T-helper 2 cell treated with Interferon-gamma antibody and Interleukin-4, amounts not matched to agents 100 ng/mL and 5 ng/mL, for 36 hours (primary cell): ENCODE results near the gene IGLON5. TPM values are rescaled to one million over a fixed set of nuclear protein-coding genes. Genes with fewer than 3 reads are reported as not detected.

Source experiments
- intact Hi-C: fragments of 100-400 bp; cut with micrococcal nuclease; formaldehyde crosslinking; loops from one replicate; pipeline ENCODE4 v1.15.1; 2023
- total RNA-seq: library from RNA; stranded (reverse); gene quantifications from 2 replicates; pipeline ENCODE4 v1.2.3, GENCODE V29; 2022

The IGLON5 gene
- not detected in 2 replicates for total RNA-seq

DNA sequence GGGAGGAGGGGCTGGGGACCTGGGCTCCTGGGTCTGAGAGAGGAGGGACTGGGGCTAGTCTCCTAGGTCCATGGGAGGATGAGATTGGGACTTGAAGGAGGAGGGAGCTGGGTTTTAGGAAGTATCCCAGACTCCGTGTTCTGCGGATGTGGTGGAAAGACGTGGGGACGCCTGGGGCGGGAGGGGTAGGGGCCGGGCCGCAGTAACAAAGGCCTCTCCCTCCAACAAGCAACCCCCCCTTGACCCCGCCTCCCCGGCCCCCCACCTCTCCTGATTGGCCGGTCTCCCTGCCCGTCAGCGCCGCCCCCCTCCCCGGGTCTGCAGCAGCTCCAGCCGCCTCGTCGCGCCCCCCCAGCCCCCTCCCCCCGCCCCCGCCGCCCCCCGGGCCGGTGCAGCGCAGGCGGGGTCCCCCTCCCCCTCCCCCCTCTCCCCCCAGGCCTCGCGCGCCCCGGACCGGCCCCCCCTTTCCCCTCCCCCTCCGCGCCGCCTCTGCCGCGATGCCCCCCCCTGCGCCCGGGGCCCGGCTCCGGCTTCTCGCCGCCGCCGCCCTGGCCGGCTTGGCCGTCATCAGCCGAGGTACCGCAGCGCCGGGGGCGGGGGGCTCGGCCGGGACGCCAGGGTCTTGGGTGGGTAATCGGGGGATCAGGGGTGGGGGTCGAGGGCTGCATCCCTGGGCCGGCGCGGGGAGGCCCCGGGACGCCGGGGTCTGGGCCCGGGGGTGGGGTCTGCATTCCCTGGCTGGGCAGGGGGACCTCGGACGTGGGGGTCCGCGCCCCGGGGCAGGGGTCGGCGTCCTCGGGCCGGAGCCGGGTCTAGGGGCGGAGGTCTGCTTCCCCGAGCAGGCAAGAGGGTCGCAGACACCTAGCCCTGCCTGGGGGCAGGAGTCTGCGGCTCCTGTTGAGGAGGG, at the start of gene IGLON5:
IGLON5 (plus strand) TSS at position 294 of the 907 bp plus-strand sequence; CDS start at position 498, 204 bp downstream.
- intact Hi-C loops, result no loop called here

DNA sequence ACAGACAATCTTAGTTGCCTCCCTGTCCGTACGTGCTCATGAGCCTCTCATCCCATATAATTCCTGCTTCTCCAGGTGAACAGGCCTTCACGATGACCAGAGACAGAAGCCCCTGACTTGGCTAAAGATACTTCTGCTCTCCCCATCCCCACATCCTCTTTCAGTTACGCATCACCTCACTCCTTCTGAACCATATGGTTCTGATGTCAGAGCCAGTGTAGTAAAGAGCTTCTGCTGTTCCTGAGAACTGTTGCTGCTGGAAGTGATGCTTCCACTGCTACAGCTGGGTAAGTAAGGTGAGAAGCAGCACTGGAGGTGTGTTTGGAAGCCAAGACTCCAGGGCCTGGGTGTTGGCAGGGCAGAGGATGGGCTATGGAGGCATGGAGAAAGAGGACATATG, 47.6 kb upstream of the IGLON5 start:
- intact Hi-C loops, result no loop called here

DNA sequence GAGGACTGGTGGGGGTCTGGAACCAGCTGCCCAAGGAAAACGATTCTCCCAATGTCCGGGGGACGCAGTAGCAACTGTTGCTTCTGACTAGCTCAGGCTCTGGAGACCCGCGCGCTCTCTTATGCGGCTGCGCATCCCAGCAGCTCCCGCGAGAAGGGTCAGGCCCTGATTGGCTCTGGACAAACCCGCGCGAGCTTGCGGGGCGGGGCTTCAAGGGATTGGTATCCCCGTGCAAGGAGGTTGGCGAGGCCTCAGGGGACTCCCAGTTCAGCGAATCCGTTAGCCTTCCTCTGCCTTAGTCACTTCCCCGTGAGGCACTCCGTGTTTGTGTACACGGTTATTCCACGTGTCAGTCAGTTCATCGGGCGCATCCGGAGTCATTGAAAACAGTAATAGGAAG, 40.4 kb upstream of the IGLON5 start:
- intact Hi-C loops, result no loop called here

DNA sequence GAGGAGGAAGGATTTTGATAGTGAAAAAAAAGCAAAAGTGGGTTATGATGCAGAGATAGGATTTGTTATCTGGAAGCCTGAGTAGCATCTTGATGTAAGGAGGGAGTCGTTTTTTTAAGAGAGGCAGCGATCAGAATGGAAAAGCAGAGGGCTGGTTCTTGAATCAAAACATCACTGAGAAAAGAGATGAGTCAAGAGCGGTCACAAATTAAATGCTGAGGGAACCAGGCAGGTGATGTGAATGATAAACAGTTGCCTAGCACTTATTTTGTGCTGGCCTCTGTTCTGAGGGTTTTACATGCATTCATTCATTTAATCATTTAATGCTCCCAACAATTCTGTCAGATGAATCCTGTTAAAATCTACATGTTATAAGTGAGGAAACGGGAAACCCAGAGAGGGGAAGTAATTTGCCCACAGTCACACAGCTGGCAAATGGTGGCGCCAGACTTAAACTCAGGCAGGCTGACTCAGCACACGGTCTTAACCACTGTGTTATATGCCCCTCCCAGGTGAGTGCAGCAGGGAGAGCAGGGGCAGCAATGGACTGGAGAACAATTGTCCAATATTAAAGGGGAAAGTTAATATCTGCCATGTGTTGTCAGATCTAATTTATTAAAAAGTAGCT, 39.1 kb upstream of the IGLON5 start:
- intact Hi-C loops, result no loop called here

DNA sequence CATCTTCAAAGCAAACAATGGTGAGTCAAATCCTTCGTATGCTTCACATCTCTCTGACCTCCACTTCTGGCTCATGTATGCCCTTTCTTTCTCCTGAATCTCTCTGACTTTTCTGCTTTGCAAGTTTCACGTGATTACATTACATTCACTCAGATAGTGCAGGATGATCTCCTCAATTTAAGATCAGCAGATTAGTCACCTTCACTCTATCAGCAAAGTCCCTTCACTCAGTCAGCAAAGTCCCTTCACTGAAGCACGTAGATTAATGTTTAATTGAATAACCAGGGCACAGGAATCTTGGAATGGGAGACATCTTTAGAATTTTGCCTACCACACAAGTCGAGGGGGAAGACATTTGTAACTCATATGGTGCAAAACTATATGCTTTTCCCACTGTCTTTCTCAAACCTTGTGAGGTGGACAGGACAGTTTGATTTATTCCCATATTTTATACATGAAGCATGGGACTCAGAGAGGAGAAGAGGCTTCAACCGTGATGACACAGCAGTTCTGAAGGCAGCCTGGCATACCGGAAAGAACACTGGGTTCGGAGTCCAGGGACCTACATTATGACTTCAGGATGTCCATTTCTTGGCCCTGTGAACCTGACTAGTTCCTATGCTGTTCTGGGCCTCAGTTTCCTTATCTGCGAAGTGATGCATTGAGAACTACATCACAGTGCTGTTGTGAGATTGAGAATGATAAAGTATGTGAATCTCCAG, 37.2 kb upstream of the IGLON5 start:
- intact Hi-C loops, result no loop called here

DNA sequence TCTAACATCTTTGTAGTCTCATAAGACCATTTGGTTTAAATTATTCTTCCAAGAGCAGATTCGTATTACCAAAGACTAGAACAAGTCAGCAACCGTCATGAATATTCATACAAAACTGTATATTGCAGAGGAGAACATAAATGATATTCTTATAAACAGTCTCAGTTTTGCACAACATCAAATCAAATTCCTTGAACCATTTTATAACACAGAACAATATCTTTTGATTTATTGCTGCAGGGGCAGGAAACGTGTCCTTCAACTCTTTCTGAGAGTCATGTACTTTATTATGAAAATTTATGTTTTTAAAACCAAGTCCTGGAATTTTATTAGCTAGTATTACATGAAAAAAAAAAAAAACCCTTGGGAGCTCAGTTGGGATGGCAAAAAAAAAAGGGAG, 34.3 kb upstream of the IGLON5 start:
- intact Hi-C loops, result no loop called here

DNA sequence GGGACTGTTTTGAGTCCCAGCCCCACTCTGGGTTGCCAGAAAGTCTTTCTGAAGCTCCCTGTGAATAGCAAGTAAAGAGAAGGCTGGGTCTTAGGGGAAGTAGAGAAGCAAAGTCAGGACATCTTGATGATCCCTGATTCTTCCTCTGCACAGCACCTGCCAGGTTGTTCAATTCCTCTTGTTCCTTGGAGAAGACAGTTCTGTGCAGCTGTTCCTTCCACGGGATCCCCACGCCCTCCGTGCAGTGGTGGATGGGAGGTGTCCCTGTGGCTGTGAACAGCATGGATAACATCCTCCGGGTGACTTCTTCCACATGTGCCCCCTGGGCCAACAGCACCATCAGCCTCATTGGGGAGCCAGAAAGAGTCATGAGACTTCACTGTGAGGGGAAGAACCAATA, 29.1 kb upstream of the IGLON5 start:
- intact Hi-C loops, result no loop called here

DNA sequence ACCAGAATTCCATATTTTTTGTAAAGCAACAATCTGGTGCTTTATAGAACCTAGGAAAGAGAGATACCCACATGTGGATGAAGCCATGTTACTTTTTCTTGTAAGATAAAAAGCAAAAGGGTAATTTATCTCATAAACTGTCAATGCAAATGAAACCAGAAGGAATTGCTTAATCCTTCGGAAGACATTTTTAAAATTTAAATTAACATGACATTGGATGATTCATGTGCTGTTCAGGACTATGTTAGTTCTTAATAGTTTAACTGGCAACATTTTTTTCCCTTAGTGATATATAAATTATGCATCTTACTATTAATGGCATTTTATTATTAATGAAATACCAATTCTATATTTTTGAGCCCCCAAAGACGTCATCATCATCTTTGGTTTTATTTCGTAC, 25.8 kb upstream of the IGLON5 start:
- intact Hi-C loops, result no loop called here

DNA sequence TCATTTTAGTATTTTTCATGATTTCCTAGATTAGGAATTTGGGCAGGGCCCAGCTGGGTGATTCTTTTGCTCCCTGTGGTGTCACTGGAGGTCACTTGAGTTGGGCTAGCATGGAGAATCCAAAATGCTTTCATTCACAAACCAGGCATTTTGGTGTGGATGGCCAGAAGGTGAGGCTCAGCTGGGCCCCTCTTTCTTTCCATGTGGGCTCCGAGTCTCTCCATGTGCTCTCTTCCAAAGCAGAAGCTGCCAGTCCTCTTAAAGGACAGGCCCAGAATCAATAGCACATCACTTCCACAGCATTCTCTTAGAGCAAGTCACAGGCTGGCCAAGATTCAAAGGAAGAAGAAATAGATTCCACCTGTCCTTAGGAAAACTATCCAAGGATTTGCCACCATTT, 21.8 kb upstream of the IGLON5 start:
- intact Hi-C loops, result no loop called here

DNA sequence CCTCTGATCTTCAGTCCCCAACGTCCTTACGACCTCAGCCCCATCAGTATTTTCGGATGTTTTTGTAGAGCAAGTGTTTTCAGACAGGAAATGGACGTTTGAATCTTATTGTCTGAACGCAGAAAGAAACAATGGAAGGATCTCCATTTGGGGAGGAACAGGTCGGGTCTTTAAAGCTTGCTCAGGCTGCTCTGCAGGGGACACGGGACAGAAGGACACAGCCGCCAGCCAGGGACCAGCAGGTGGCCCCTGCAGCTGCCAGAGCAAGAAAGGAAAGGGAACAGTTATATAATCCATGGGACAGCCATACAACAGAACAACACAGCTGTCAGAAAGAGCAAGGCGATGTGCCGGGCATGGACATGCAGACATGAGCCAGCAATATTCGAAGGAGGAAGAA, 18.5 kb upstream of the IGLON5 start:
- intact Hi-C loops, result no loop called here

DNA sequence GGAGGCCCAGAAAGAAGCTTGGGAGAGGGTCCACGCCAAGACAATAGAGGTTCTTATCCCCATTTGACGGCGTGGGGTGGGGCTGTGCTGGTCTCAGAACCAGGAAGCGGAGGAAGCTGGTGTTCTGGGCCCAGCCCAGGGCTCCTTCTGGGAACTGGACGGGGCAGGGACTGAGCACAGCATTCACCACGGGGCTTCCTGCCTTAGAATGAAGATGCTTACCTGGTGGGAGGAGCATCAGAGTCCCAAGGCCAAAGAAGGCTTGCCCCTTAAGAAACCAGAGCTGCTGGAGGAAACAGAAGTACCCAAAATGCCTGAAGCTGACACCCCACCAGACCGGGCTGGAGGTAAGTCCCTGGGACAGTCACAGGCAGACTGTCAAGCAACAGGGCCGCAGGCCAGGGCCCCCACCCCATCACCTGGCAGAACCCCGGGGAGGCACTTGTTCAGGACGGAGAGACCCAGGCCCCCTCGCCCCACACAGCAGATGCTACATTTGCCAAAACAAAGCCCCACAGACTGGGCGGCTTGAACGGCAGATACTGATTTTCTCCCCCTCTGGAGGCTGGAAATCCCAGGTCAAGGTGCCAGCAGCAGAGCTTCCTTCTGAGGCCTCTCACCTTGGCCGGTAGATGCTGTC, 17.8 kb upstream of the IGLON5 start:
- intact Hi-C loops, result no loop called here

DNA sequence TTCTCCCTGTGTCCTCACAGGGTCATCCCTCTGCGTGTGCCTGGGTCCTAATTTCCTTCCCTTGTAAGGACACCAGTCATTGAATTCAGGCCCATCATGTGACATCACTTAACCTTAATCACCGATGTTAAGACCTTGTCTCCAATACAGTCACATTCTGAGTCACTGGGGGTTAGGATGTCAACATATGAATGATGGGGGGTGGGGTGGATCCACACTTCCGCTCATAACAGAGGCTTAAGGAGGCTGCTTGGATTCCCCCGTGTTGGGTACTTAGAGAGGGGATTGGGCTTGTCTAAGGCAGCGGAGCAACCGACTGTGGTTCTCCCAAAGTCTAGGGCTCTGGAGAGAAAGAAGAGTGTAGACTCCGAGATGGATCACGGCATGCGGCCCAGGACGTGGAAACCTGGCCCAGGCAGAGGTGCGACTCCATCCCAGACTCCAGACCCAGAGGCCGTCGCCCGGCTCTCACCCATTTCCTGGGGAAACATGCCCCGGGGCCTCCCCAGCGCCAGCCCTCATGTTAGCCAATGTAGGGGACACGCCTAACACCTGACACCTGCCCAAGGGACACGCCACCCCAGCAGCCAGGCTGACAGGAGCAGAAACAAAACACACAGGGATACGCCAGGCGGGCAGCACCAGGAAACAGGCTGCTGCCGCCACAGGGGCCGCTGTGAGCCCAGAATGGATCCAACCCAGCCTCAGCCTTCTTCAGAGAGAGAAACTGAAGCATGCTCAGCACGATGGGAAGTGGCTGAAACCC, 17.1 kb upstream of the IGLON5 start:
- intact Hi-C loops, result no loop called here

DNA sequence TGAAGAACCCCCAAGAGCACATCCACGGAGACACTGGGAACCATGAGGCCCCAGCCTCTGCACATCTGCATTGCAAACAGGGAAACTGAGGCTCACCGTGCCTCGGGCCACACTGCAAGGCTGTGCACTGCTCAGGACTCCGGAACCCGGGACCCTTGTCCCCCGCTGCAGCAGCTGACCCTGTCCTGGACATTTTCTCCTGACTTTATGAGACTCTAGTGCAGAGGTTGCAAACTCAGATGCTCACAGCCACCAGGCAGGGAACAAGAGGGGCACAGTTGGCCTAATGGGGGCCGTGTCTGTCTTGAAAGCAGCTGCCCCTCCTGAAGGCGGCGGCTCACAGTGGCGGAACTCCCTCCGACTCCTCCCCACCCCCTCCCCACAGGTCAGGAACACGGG, 16.5 kb upstream of the IGLON5 start:
- intact Hi-C loops, result no loop called here

DNA sequence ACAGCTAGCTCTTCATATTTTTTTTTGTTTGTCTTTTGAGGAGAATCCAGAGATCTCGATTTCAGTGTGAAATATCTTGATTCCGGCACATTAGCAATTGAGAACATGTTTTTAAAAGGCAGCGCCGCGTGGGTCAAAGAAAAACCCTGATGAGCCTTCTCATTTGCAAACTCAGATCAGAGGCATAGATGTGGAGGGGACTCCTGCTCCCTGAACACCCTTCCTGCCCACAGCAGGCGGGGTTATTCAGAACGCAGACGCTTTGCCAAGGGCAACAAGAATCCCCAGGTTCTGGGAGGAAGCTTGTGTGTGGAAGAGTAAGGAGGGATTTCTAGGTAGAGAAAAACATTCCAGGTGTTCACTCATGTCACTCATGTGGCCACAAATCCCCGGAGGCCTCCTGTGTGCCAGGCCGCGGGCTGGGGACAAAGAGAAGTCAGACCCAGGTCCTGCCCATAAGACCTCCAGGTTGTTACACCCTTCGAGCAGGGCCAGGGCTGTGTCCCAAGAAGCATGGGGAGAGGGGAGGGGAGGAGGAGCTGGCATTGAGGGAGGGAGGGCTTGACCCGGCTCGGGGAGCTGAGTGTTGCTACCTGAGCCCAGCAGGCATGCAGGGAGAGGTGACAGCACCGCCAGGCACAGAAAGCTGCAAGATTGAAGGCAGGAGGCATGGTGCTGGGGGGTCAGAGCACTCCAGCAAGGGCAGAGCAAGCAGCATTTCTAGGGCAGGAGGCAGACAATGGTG, 15.9 kb upstream of the IGLON5 start:
- intact Hi-C loops, result no loop called here

DNA sequence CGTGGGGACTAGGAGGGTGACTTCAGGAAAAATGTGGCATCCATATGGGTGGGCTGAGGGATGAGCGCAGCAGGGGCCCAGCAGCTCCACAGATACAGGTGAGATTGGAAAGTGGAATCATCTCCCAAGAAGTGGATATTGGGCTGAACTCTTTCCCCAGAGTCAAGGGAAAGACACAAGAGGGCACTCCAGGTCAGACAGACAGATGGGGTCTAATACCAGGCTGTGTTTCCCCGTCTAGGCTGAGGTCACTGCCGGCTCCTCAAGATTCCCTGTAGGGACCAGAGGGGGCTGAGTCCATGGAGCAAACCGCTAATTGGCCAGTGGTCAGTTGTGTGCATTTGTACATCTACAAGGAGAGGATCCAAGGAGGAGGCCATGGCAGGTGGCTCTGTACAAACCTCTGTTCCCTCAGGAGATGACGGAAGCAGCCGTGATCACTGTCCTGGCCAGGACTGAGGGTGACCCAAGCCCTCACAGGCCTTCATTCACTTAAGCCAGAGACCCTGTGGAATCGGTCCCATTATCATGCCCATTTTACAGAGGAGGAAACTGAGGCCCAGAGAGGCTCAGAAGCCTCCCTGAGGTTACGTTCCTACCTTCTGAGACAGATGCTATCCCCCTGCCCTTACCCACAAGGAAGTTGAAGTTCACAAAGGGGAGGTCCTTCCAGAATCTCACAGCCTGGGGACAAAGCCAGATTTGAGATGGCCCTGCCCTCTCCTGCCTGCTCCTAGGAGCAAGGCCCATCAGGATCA, 14.9 kb upstream of the IGLON5 start:
- intact Hi-C loops, result no loop called here

DNA sequence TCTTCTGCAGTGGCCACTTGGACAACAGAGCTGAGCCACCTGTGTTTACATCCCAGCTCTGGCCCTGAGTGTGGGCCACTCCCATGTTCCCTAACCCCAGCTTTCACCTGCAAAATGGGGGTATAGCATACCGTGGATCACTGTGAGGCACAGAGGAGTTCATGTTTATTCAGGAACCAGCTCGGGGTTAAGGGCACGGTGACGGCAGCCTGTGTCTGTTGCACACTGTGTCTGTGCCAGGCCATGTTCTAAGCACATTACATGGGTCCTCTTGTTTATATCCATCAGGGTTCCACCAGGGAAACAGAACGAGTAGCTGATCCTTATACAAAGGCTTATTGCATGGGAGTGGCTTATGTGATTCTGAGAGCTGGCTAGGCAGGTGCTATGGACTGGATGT, 14.0 kb upstream of the IGLON5 start:
- intact Hi-C loops, result no loop called here

DNA sequence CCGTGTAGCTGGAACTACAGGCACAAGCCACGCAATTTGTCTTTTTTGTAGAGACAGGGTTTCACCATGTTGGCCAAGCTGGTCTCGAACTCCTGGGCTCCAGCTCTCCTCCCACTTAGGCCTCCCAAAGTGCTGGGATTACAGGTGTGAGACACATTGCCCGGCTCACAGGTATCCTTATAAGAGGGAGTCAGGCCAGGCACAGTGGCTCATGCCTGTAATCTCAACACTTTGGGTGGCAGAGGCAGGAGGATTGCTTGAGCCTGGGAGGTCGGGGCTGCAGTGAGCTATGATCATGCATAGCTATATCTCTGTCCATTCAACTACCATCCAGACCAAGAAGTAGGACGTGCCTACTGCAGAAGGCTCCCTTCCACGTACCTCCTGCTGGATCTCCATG, 10.2 kb upstream of the IGLON5 start:
- intact Hi-C loops, result no loop called here

DNA sequence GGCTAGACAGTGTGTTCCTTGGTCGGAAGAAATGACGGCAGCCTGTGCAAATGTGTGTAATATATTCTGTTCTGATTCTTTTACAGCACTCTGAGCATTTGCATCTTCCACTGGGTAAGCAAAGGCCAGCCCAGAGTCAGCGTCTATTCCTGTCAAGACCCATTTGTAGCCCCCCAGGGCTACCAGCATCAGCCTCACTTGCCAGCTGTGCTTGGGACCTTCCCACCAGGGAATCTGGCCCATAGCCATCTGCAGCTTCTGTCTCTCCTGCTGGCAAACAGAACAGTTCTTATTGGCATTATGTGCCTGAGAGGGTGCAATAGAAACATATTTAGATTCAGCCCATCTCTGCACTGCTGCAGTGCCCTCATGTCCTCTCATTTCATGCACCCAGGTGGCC, 6.0 kb upstream of the IGLON5 start:
- intact Hi-C loops, result no loop called here

DNA sequence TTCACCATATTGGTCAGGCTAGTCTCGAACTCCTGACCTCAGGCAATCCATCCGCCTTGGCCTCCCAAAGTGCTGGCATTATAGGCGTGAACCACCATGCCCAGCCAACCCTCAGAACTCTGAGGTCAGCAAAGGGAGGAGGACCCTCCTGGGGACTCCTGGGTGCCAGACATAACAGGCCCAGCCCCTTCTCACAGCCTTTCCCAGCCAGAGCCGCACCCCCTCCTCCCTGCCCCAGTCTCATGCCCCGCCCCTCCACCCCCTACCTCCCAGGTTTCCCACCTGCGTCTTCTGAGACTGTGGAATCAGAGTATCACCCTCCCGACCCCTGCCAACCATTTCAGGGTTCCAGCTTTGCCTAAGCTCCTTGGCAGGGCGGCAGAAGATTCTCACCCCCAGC, 5.2 kb downstream of the IGLON5 start:
- intact Hi-C loops, result no loop called here

DNA sequence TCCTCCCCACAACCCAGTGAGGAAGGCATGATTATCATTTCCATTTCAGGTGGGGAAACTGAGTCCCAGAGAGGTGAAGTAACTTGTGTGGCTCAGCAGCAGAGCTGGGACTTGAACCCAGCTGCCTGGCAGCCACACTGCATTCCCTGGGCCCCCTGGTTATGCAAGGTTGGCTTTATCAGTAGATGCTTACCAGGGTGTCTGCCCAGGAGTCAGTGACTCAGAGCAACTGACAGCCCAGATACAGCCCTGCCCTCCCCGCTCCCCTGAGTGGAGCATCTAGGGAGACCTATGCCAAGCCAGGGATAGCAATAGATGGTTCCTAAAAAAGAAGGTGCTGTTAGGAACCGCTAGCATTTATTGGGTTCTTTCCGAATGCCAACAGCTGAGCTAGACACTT, 5.9 kb downstream of the IGLON5 start:
- intact Hi-C loops, result no loop called here
